Measurements from ENCODE around the gene SESN3. TPM values are rescaled to one million over a fixed set of nuclear protein-coding genes. Genes with fewer than 3 reads are reported as not detected.

SESN3 gene
- total RNA-seq, 1 experiment from 2014 or later, result 36.8 TPM

- Histone ChIP-seq H3K18ac (ENCODE audit: insufficient read length, low read depth, low read length) (no peak overlapping the region), H3K27me3 (ENCODE audit: insufficient read depth, low read length) (no peaks in the 10 kb centered on the region), H3K23ac (ENCODE audit: insufficient read length, low read depth, low read length) (no peak overlapping the region), H3K27ac (ENCODE audit: insufficient read length, low read depth, low read length) (no peak overlapping the region), H2AK5ac (ENCODE audit: insufficient read length, low read length) (no peak overlapping the region), H3K9ac (ENCODE audit: extremely low read depth, insufficient read length, low read length) (no peak overlapping the region), H3K23me2 (ENCODE audit: insufficient read length, low read depth, low read length, poor library complexity, severe bottlenecking) (no peaks in the 10 kb centered on the region), H3T11ph (ENCODE audit: low read length) (no peak overlapping the region), H3K56ac (ENCODE audit: insufficient read length, low read depth, low read length) (no peak overlapping the region), H4K5ac (ENCODE audit: insufficient read length, low read depth, low read length) (no peak overlapping the region), H4K20me1 (ENCODE audit: control insufficient read depth, insufficient read depth, insufficient read length) (no peaks in the 10 kb centered on the region), H3K79me1 (ENCODE audit: insufficient read depth, low read depth, low read length, poor library complexity, severe bottlenecking) (no peaks in the 10 kb centered on the region), H4K91ac (ENCODE audit: insufficient read length, low read depth, low read length) (no peak overlapping the region), H2BK120ac (ENCODE audit: low read depth, low read length, poor library complexity, severe bottlenecking) (no peak overlapping the region), H3K4me1 (ENCODE audit: insufficient read depth, low read length) (no peaks in the 10 kb centered on the region), H3K9me3 (ENCODE audit: control insufficient read depth, low read depth, low read length) (no peaks in the 10 kb centered on the region), H3K4ac (ENCODE audit: low read depth, low read length) (no peak overlapping the region), H2BK5ac (ENCODE audit: insufficient read length, low read length) (no peak overlapping the region), H2BK12ac (ENCODE audit: insufficient read length, low read depth, low read length) (no peak overlapping the region), H4K8ac (replicated peaks; ENCODE audit: insufficient read length, low read depth, low read length) (no peak overlapping the region), H3K79me2 (ENCODE audit: insufficient read depth, low read length) (no peaks in the 10 kb centered on the region), H2AFZ (ENCODE audit: low read length) (no peak overlapping the region), H2BK15ac (ENCODE audit: low read depth, low read length) (no peak overlapping the region), H3K4me2 (ENCODE audit: insufficient read depth, insufficient read length, low read length) (no peak overlapping the region), H2BK20ac (ENCODE audit: low read depth, low read length, poor library complexity, severe bottlenecking) (no peak overlapping the region), H3K14ac (ENCODE audit: insufficient read depth, low read length) (no peak overlapping the region)
- WGBS (ENCODE audit: extremely low coverage, insufficient read length, low lambda C conversion rate), result no CpG with 5 or more reads among the region's 3 CpGs
- no peak for DNase-seq
- Mint-ChIP-seq H3K27me3 (ENCODE audit: low read depth) (peaks cover 5% of the 10 kb centered on the region), H3K9me3 (no peaks in the 10 kb centered on the region; a peak in 1 of 5 replicates), H3K4me3 (no peak overlapping the region), H3K27ac (no peak overlapping the region), H3K4me1 (no peaks in the 10 kb centered on the region), H3K36me3 (ENCODE audit: insufficient read depth in 1 of 3, low read depth in 3 of 3) (peaks cover 0 to 2% (median 0%) of the 10 kb centered on the region in 3 experiments; a peak in 1 of 7 replicates)
- TF ChIP-seq CTCF (conservative IDR thresholded peaks at IDR 0.05), result no peak
Observed at GRCh38 chr11:95128602-95129001, 102.4 kb downstream of the SESN3 start.

Measured in H9 (cell line).